HS-27A (cell line): ENCODE results near the gene RER1.

Experiments
- DNase-seq: peaks from one replicate; pipeline ENCODE4 v3.0.0-alpha.2; 2012; ENCODE audit warnings: low read depth, missing footprints

The RER1 gene

GRCh38 chr1:2391041-2391930 is at the start of gene RER1, which contains the start of gene MORN1:
RER1 (plus strand) TSS chr1:2391841; CDS start chr1:2395791, 3,950 bp downstream.
MORN1 (minus strand) TSS chr1:2391554; CDS start chr1:2391533, 21 bp downstream.
- DNase-seq = peak; percentile 92

GRCh38 chr1:2342384-2343022 is 49.1 kb upstream of the RER1 start:
- DNase-seq = no peak

DNA sequence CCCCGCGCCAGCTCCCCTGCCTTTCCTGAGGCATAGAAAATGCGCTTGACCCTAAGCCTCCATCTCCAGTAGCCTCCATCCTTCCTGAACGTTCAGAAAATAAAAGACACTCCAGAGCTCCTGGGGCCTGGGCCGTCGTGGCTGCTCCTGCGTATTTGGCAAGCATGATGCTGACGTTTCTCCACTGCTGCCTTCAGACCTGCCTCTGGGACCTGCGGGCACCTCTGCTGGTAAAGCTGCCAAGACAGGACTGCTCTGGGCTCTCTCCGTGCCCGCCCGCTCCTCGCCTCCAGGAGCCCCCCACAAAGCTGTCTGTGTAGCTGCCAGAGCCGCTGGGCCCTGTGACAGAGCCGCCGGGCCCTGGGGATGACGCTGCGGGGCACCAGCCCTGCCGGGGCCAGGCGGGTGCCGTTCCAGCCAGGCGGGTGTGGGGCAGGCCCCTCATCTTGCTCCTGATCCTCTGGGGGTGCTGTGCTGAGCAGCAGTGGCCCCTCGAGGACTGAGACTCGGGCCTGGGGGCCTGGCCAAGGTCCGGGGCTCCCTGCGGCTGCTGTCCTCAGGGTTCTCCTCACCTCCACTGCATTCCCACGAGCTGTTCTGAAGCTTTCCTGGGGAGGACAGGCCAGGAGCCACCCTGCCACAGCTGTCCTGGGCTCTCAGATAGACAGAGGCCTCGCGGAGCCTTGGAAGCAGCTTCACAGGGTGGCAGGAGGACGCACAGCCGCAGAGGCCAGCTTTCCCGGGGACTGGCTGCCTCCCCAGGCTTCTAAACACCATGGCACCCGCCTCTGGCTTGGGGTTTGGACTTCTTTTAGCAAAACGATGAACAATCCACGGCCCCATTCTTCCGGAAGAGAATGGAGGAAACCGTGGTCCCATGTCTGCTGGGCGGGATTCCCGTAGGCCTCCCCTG is 48.4 kb upstream of the RER1 start:
- DNase-seq = no peak

DNA sequence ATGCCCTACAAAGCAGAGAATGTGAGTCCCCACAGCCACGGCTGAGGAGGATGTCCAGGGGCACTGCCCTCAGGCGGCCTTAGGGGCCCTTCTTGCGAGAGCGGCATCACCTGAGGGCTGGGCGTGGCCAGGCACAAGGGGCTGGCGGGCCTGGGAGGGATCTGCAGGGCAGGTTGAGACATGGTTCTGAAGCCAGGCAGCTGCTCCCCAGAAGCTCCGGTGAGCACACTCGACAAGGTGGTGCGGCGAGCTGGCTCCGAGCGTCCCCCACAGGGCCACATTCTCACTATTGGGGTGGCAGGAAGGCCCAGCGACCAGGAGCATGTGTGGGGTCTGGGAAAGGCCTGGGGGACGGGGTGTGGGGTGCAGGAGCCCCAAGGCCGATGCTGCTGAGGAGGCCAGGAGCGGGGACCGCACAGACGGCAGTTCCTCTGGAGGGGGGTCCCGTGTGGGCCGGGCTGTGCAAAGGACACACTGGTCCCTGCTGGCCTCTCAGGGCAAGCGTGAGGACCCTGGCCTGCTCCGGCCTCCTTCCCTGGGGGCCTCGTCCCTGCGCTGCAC is 47.4 kb upstream of the RER1 start:
- DNase-seq = no peak

DNA sequence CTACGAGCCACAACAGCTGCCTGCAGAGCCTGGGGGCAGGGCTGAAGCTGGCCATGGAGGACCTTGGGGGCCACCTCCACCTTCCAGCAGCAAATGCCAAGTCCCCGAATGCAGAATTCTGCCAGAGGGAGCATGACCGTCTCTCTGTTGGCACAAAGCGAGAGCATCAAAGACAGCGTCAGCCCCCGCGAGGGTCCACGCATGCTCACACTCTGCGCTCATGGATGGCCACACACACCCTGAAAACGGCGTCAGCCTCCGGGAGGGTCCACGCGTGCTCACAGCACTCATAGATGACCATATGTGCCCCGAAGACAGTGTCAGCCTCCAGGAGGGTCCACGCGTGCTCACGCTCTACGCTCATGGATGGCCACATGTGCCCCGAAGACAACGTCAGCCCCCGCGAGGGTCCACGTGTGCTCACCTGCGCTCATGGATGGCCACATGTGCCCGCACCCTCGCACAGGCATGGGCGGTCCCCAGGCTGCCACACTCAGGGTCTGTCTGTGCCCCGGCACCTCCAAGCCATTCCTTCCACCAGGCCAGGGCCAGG is 46.8 kb upstream of the RER1 start:
- DNase-seq = no peak

DNA sequence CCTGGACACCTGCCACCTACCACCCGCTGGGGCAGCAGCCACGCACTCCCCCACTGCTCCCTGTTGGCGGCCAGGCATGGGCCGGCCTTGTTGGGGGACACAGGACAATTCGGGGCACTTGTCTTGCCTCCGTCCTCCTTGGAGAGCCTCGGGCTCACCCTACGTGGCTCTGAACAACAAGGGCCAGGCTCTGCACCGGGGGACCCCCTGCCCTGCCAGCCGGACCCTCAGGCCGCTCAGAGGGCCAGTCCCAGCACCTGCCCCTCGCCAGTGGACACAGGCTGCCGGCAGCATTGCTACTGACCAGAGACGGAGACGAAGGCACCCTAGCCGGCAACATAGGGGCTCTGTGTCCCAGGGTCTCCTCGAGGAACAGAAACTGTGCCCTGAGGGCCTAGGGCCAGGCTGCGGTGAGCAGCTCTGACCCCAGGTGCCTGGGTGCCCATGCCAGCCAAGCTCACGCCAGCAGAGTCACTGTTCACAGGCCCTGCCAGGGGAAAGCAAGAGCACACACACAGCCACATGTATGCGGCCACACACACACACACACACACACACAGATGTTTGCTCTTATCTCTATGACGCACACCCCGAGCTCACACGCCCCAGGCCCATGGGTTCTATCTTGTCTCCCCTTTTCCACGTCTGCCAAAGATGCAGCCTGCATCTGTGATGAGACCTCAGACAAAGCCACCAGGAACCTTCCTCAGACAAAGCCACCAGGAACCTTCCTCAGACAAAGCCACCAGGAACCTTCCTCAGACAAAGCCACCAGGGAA is 46.2 kb upstream of the RER1 start:
- no peak for DNase-seq

DNA sequence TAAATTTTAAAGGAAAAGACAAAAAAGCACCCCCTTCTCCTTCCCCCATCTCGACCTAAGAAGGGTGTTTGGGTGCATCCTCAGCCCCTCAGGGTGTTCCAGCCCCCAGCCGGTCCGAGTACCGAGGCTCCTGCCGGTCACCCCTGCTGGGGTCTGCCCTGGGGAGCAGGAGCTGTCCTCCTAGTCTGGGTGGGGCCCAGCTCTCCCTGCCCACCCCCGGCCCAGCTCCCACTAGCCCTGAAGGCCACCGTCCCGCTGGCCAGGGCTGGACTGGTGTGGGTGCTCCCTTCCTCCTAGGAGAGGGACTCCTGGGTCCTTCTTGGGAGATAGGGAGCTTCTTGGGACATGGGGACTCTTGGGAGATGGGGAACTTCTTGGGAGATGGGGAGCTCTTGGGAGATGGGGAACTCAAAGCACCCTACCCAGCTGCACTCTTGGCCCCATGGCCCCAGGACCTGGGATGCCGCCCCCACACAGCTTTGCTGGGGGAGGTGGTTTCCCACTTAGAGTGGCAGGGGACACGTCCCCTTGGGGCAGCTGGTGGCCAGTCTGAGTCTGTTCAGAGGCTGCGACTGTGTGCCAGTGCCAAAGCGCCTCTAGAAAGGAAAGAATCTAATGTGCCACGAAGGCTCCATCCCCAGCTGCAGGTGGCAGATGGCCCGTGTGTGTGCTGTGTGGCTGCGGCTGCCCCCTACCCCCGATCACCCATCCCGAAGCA is 44.8 kb upstream of the RER1 start:
- DNase-seq = no peak

GRCh38 chr1:2347409-2347785 is 44.2 kb upstream of the RER1 start:
- no peak for DNase-seq

GRCh38 chr1:2347896-2348295 is 43.7 kb upstream of the RER1 start:
- no peak for DNase-seq

- DNase-seq = no peak
These were observed 43.0 kb upstream of the RER1 start for GRCh38 chr1:2348346-2349325.

DNA sequence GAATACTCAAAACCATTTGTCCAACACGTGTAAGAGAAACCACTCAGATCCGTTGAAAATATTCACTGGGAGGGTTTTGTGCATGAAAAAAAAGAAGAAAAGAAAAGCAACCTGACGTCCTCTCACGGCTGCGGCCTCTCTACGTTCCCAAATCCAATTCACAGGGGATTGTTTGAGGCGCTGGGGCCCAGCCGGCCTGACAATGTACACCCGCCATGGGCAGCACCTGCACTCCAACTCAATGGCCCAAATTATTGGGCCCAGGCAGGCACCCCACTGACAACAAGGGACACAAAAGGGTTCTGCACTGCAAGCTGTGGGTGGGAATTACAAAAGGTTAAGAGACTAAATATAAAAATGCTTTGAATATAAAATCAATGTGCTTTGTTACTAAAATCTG is 41.8 kb upstream of the RER1 start:
- no peak for DNase-seq

DNA sequence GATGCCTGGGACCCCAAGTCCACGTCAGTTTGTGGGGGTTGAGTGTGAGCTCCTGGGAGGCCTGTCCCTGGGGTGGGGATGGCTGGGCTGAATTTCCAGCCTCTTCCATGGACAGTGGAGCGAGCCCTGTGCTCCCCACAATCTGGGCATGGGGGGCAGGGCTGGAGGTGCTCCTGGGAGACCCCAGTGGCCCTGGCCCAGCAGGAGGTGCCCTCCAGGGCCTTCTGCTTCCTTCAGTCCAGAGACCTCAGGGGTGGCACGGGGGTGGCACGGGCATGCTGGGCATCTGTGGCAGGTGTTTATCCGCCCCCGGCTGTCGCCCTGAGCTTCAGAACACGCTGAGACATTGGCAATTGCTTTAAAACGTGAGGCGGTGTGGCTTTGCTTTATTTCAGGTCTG is 41.1 kb upstream of the RER1 start:
- DNase-seq = no peak

DNA sequence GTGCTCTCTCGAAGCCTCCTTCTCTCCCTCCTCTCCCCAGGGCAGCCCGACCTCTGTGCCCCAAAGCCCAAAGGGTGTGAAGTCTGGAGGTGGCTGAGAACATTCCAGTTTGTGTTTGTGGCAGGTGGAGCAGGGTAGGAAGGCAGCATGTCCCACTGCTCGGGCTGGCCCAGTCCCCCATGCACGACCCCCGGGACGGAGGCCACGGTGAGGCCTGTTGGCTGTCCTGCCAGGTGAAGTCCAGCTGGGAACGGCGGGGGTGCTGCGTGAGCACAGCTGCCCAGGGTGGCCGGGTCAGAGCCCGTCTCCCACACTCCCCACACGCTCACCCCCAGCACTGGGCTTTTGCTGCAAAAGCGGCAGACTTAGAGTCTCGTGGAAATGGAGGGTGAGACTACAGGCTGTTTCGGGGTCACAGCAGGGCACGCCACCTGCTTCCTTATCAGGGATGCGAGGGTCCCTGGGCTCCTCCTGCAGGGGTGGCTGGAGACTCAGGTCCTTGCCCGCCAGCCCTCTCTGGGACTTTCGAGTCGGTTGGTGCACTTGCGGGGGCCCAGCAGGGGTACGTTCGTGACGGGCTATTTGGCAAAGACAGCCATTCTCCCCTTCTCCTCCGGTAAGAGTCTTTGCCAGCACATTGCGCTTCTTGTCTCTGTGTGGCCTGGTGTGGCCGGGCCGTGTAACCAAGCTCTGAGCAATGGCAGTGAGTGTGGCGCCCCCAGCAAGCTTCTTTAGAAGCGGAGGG is 40.6 kb upstream of the RER1 start:
- no peak for DNase-seq

DNA sequence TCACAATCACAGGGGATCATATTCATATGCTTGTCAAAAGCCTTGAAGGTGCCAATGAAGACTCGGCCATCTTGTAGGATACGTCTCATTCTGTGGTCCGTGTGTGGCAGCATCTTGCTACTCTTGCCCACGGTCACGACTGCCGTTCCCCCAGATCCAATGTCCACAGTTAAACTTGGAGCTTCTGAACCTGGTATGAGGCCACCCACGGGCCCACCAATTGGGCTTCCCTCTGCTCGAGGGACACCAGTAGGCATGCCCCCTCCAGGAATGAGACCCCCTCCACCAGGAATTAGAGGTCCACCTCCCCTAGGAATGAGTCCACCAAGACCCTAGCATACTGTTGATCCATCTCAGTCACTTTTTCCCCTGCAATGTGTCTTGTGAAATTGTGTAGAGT is 39.9 kb upstream of the RER1 start:
- no peak for DNase-seq

DNA sequence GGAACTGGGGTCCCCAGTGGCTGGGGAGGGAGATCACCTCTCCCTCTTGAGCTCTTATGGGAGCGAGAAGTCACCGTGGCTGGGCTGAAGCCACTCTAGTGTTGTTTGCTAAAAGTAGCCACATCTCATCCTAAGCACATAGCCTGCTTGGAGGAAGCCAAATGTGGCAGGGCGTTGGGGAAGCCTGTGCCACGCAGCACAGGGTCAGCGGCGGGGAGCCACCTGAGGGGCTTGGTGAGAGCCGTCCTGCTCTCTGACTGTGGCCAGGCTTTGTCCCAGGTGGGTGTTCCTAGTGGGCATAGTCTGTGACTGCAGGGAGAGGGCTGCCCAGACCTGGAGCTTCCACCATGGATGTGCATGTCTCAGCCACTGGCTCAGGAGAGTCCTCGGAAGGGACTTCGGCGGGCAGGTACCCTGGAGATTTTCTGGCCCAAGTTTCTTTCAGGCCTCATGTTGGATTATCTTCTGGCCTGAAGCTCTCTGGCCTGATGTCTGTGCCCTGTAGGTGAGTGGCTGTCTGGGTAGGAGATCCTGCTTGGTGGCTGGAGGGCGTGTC is 39.2 kb upstream of the RER1 start:
- no peak for DNase-seq

- DNase-seq = no peak
These were observed 38.6 kb upstream of the RER1 start for GRCh38 chr1:2352897-2353550.
